ENCODE data around the gene TECR.

TECR gene

GRCh38 chr19:14511229-14511593, 18.2 kb upstream of the TECR start:
- Histone ChIP-seq H3K27me3 (no peaks in the 10 kb centered on the region), H3K4me3 (ENCODE audit: low read depth in 1 of 2, low read length in 1 of 2) (peak overlapping the region in 1 of 2 experiments; percentile 34), H3K27ac (peak overlapping the region; percentile 90), H3K4me1 (ENCODE audit: control insufficient read depth in 1 of 2, insufficient read depth in 1 of 2, low read depth in 1 of 2, low read length in 1 of 2) (peaks cover 72 to 75% of the 10 kb centered on the region in 2 experiments), H3K9me3 (no peaks in the 10 kb centered on the region), H3K36me3 (peaks cover 25% of the 10 kb centered on the region)
- TF ChIP-seq CTCF (IDR thresholded peaks at IDR 0.05): no peak

- H3K4me1 ChIP-seq (ENCODE audit: control insufficient read depth in 1 of 2, insufficient read depth in 1 of 2, low read depth in 1 of 2, low read length in 1 of 2): peaks cover 74 to 75% of the 10 kb centered on the region in 2 experiments
- peaks cover 30% of the 10 kb centered on the region for H3K36me3 ChIP-seq
- no peak for TF ChIP-seq CTCF (IDR thresholded peaks at IDR 0.05)
- no peaks in the 10 kb centered on the region for H3K27me3 ChIP-seq
- H3K4me3 ChIP-seq (ENCODE audit: low read depth in 1 of 2, low read length in 1 of 2): no peak overlapping the region
- no peak overlapping the region for H3K27ac ChIP-seq
- no peaks in the 10 kb centered on the region for H3K9me3 ChIP-seq
Measured at GRCh38 chr19:14512406-14512961, 16.9 kb upstream of the TECR start.

GRCh38 chr19:14514215-14514863, 15.1 kb upstream of the TECR start:
- Histone ChIP-seq H3K36me3 (peaks cover 30% of the 10 kb centered on the region), H3K4me1 (ENCODE audit: control insufficient read depth in 1 of 2, insufficient read depth in 1 of 2, low read depth in 1 of 2, low read length in 1 of 2) (peaks cover 63 to 64% of the 10 kb centered on the region in 2 experiments), H3K27me3 (no peaks in the 10 kb centered on the region), H3K4me3 (ENCODE audit: low read depth in 1 of 2, low read length in 1 of 2) (no peak overlapping the region), H3K9me3 (no peaks in the 10 kb centered on the region), H3K27ac (peak overlapping the region; percentile 29)
- TF ChIP-seq CTCF (IDR thresholded peaks at IDR 0.05): no peak

GRCh38 chr19:14515501-14516047, 13.8 kb upstream of the TECR start:
- Histone ChIP-seq H3K9me3 (no peaks in the 10 kb centered on the region), H3K27ac (no peak overlapping the region), H3K4me1 (ENCODE audit: control insufficient read depth in 1 of 2, insufficient read depth in 1 of 2, low read depth in 1 of 2, low read length in 1 of 2) (peaks cover 51 to 53% of the 10 kb centered on the region in 2 experiments), H3K36me3 (peaks cover 30% of the 10 kb centered on the region), H3K4me3 (ENCODE audit: low read depth in 1 of 2, low read length in 1 of 2) (peak overlapping the region in 1 of 2 experiments; percentile 89), H3K27me3 (no peaks in the 10 kb centered on the region)
- TF ChIP-seq CTCF (IDR thresholded peaks at IDR 0.05): no peak

GRCh38 chr19:14516048-14516534, 13.3 kb upstream of the TECR start:
- Histone ChIP-seq H3K9me3 (no peaks in the 10 kb centered on the region), H3K4me3 (ENCODE audit: low read depth in 1 of 2, low read length in 1 of 2) (peak overlapping the region; percentile 89 to 96), H3K4me1 (ENCODE audit: control insufficient read depth in 1 of 2, insufficient read depth in 1 of 2, low read depth in 1 of 2, low read length in 1 of 2) (peaks cover 46 to 48% of the 10 kb centered on the region in 2 experiments), H3K27me3 (no peaks in the 10 kb centered on the region), H3K36me3 (peaks cover 30% of the 10 kb centered on the region), H3K27ac (peak overlapping the region; percentile 99)
- TF ChIP-seq CTCF (IDR thresholded peaks at IDR 0.05): no peak

All from neutrophil (primary cell).